HG03432 (cell line): ENCODE results near the gene ITGA11.

ENCODE experiments used
- ATAC-seq: cut with Tn5 transposase; IDR thresholded peaks from one replicate; pipeline ENCODE4 v1.9.1; 2021; ENCODE audit warnings: mild to moderate bottlenecking, moderate library complexity; ENCODE audit not compliant: unreplicated experiment

Gene ITGA11

GRCh38 chr15:68431792-68432401, at the start of gene ITGA11:
ITGA11 (minus strand) TSS chr15:68432163; CDS start chr15:68432066, 97 bp downstream.
- ATAC-seq: no peak

GRCh38 chr15:68481321-68481720, 49.4 kb upstream of the ITGA11 start:
- no peak for ATAC-seq

GRCh38 chr15:68480296-68480695, 48.3 kb upstream of the ITGA11 start:
- no peak for ATAC-seq

GRCh38 chr15:68479870-68480269, 47.9 kb upstream of the ITGA11 start:
- no peak for ATAC-seq

GRCh38 chr15:68479406-68479805, 47.4 kb upstream of the ITGA11 start:
- ATAC-seq: no peak

- no peak for ATAC-seq
Measured at GRCh38 chr15:68478853-68479252, 46.9 kb upstream of the ITGA11 start.

GRCh38 chr15:68475449-68475848, 43.5 kb upstream of the ITGA11 start:
- no peak for ATAC-seq

- ATAC-seq: no peak
Measured at GRCh38 chr15:68471541-68471940, 39.6 kb upstream of the ITGA11 start.

- no peak for ATAC-seq
Measured at GRCh38 chr15:68470976-68471375, 39.0 kb upstream of the ITGA11 start.

GRCh38 chr15:68470049-68470742, 38.2 kb upstream of the ITGA11 start:
- ATAC-seq: no peak

GRCh38 chr15:68469162-68470048, 37.4 kb upstream of the ITGA11 start:
- no peak for ATAC-seq

- ATAC-seq: no peak
Measured at GRCh38 chr15:68466876-68467275, 34.9 kb upstream of the ITGA11 start.

GRCh38 chr15:68465861-68466560, 34.0 kb upstream of the ITGA11 start:
- no peak for ATAC-seq

GRCh38 chr15:68464448-68465090, 32.6 kb upstream of the ITGA11 start:
- no peak for ATAC-seq

GRCh38 chr15:68463996-68464395, 32.0 kb upstream of the ITGA11 start:
- no peak for ATAC-seq

GRCh38 chr15:68463444-68463843, 31.5 kb upstream of the ITGA11 start:
- ATAC-seq: no peak

- ATAC-seq: no peak
Measured at GRCh38 chr15:68460166-68460565, 28.2 kb upstream of the ITGA11 start.

- ATAC-seq: no peak
Measured at GRCh38 chr15:68450192-68450591, 18.2 kb upstream of the ITGA11 start.

GRCh38 chr15:68449389-68449788, 17.4 kb upstream of the ITGA11 start:
- ATAC-seq: no peak

- no peak for ATAC-seq
Measured at GRCh38 chr15:68447976-68448755, 16.2 kb upstream of the ITGA11 start.
